H1 (cell line): ENCODE results near the gene TGM2. TPM values are rescaled to one million over a fixed set of nuclear protein-coding genes. Genes with fewer than 3 reads are reported as not detected.

Source experiments
- RFX5 ChIP-seq: IDR thresholded peaks from 2 replicates; pipeline ENCODE4 v1.6.1; 2011; ENCODE audit warnings: low read depth, low read length, improper control_type of control experiment, borderline replicate concordance
- polyA plus RNA-seq, 7 experiments: library from polyadenylated mRNA; depleted of rRNA in 3 of 7; stranded (reverse) in 5 of 7; unstranded in 2 of 7; fragments of >200 nt in 5 of 7; fragments of 200-250 nt in 2 of 7; gene quantifications; 1 replicate in 5 of 7; 2 replicates in 1 of 7; 4 replicates in 1 of 7; pipeline versions ENCODE4 v1.2.1 to v1.2.3, GENCODE V29; 2011 to 2013; ENCODE audit warnings: missing spikeins in 2 of 7, mixed read lengths in 2 of 7
- total RNA-seq: library from RNA; stranded (reverse); fragmentation: NEBNext Ultra II Directional; extraction: Animal tissue kit (Norgen Biotek cat#: 25700); gene quantifications from 2 replicates; pipeline ENCODE4 v1.2.1, GENCODE V29; 2021

Gene TGM2
- total and polyA plus RNA-seq, 2 of the 8 experiments (the other 6 are each of a cell fraction or from before 2014, with no cell fraction given): 0.86 to 1.0 TPM

DNA sequence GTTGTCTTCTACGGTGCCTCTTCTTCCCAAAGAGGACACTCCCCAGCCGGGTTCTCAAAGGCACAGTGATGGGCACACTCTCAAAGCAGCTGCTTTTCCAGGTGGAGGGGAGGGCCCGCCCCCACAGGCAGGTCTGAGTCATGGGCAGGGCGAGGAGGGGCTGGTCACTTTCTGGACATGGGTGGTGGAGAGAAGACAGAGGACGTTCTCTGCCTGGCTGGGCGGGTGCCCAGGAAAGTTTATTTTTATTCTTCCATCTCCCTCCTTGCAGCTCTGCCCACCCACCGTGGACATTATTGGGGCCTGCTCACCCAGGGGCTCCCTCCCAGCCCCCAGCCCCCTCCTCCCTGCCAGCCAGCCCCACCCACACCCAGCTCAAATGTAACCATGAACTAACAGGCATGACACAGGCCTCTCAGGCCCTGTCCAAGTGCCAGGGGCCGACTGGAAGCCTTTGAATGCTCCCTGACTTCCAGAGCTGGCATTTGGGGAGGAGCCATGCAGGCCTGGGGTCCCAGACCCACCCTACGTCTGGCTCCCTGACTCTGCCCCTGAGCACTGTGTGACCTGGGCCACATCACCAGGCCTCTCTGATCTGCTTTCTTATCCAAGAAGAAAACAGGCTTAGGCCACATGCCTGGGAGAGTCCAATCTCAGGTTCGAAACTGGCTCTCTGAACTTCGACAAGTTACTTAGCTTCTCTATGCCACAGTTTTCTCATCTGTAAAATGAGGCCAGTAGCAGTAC, 8.0 kb downstream of the TGM2 start (continued):
- TF ChIP-seq RFX5: no peak
